GM23338 (cell line): Measurements from ENCODE around the gene SPTA1. TPM values are rescaled to one million over a fixed set of nuclear protein-coding genes. Genes with fewer than 3 reads are reported as not detected.

Source experiments
- ATAC-seq: fragments of 200-7000 bp; cut with Tn5 transposase; 3 replicates; pipeline ENCODE4 v1.9.1; 2020
- DNase-seq: peaks from one replicate; pipeline ENCODE4 v3.0.0-alpha.2; 2015; ENCODE audit warnings: low spot score
- H2AFZ ChIP-seq: fragments of 200-600 bp; sonication (generic); 2 replicates; pipeline ENCODE4 v1.8.0; 2016; ENCODE audit warnings: antibody characterized with exemption, mild to moderate bottlenecking, moderate library complexity
- H3F3A ChIP-seq: fragments of 200-600 bp; sonication (generic); replicated peaks from 2 replicates; pipeline ENCODE4 v1.8.0; 2017; ENCODE audit warnings: antibody characterized with exemption, mixed run types, low read depth
- H3K27ac ChIP-seq: fragments of 200-600 bp; sonication (generic); 2 replicates; pipeline ENCODE4 v1.6.1; 2016; ENCODE audit warnings: low read depth
- H3K27me3 ChIP-seq: fragments of 200-600 bp; sonication (generic); 2 replicates; pipeline ENCODE4 v1.8.0; 2016; ENCODE audit warnings: mild to moderate bottlenecking, mixed run types, moderate library complexity; ENCODE audit not compliant: insufficient read depth
- H3K36me3 ChIP-seq: fragments of 200-600 bp; sonication (generic); 2 replicates; pipeline ENCODE4 v1.8.0; 2016; ENCODE audit warnings: mild to moderate bottlenecking; ENCODE audit not compliant: insufficient read depth
- H3K4me1 ChIP-seq: fragments of 200-600 bp; sonication (generic); 2 replicates; pipeline ENCODE4 v1.8.0; 2016; ENCODE audit warnings: mild to moderate bottlenecking, moderate library complexity; ENCODE audit not compliant: insufficient read depth
- H3K4me2 ChIP-seq: fragments of 200-600 bp; sonication (generic); 2 replicates; pipeline ENCODE4 v1.7.1; 2017; ENCODE audit warnings: mixed run types
- H3K4me3 ChIP-seq: fragments of 200-600 bp; sonication (generic); 2 replicates; pipeline ENCODE4 v1.6.1; 2016; ENCODE audit warnings: mixed run types
- H3K79me2 ChIP-seq: fragments of 200-600 bp; sonication (generic); replicated peaks from 2 replicates; pipeline ENCODE4 v1.8.0; 2017; ENCODE audit warnings: mild to moderate bottlenecking; ENCODE audit not compliant: insufficient read depth
- H3K9me2 ChIP-seq: fragments of 200-600 bp; sonication (generic); 2 replicates; pipeline ENCODE4 v1.8.0; 2017; ENCODE audit not compliant: insufficient read depth
- H4K20me1 ChIP-seq: fragments of 200-600 bp; sonication (generic); replicated peaks from 2 replicates; pipeline ENCODE4 v1.8.0; 2017; ENCODE audit warnings: mild to moderate bottlenecking; ENCODE audit not compliant: insufficient read depth
- H3K27ac Mint-ChIP-seq: 2 replicates; pipeline ENCODE4 v1.8.0; 2020; ENCODE audit warnings: inconsistent platforms, mild to moderate bottlenecking, moderate library complexity, mixed read lengths
- H3K27me3 Mint-ChIP-seq: 3 replicates; pipeline ENCODE4 v1.8.0; 2022; ENCODE audit warnings: low read depth, mild to moderate bottlenecking, moderate library complexity, mixed read lengths, inconsistent platforms; ENCODE audit not compliant: insufficient read depth, poor library complexity
- H3K36me3 Mint-ChIP-seq: 3 replicates; pipeline ENCODE4 v1.8.0; 2021; ENCODE audit warnings: low read depth, mild to moderate bottlenecking, inconsistent platforms, moderate library complexity, mixed read lengths
- H3K4me1 Mint-ChIP-seq: 3 replicates; pipeline ENCODE4 v1.8.0; 2020; ENCODE audit warnings: mild to moderate bottlenecking, inconsistent platforms, mixed read lengths
- H3K4me3 Mint-ChIP-seq: 3 replicates; pipeline ENCODE4 v1.8.0; 2021; ENCODE audit warnings: moderate library complexity, mild to moderate bottlenecking, inconsistent platforms, mixed read lengths
- H3K9me3 Mint-ChIP-seq: 3 replicates; pipeline ENCODE4 v1.8.0; 2020; ENCODE audit warnings: moderate library complexity, mild to moderate bottlenecking, inconsistent platforms, mixed read lengths
- CREB1 ChIP-seq: fragments of 250-450 bp; sonication (Bioruptor Pico); IDR thresholded peaks from 2 replicates; pipeline ENCODE4 v1.5.0; 2020; ENCODE audit warnings: low read depth, mild to moderate bottlenecking, moderate library complexity
- CTCF ChIP-seq, 2 experiments: fragments of 200-600 bp in 1 of 2; sonication (generic) in 1 of 2; conservative IDR thresholded peaks; 2 replicates each; pipeline versions ENCODE4 v1.5.1 to v1.6.1; 2016 to 2017; ENCODE audit warnings: antibody characterized with exemption in 2 of 2, low read depth in 2 of 2, mild to moderate bottlenecking in 2 of 2, moderate library complexity in 1 of 2
- ETS1 ChIP-seq: IDR thresholded peaks from 2 replicates; pipeline ENCODE4 v1.6.1; 2016; ENCODE audit warnings: antibody characterized with exemption
- EZH2 ChIP-seq: fragments of 200-600 bp; sonication (generic); IDR thresholded peaks from one replicate; pipeline ENCODE4 v1.8.0; 2017; ENCODE audit warnings: antibody characterized with exemption, mild to moderate bottlenecking, low read depth; ENCODE audit not compliant: unreplicated experiment
- EZH2phosphoT487 ChIP-seq: fragments of 200-600 bp; sonication (generic); IDR thresholded peaks from one replicate; pipeline ENCODE4 v1.8.1; 2018; ENCODE audit warnings: antibody characterized with exemption; ENCODE audit not compliant: unreplicated experiment
- JUNB ChIP-seq: IDR thresholded peaks from one replicate; pipeline ENCODE4 v1.6.1; 2016; ENCODE audit warnings: antibody characterized with exemption; ENCODE audit not compliant: unreplicated experiment
- REST ChIP-seq: IDR thresholded peaks from one replicate; pipeline ENCODE4 v1.6.1; 2018; ENCODE audit warnings: antibody characterized with exemption; ENCODE audit not compliant: unreplicated experiment
- STAT1 ChIP-seq: IDR thresholded peaks from one replicate; pipeline ENCODE4 v1.6.1; 2016; ENCODE audit warnings: antibody characterized with exemption; ENCODE audit not compliant: unreplicated experiment
- ZNF114 ChIP-seq: fragments of 250-450 bp; sonication (Bioruptor Pico); IDR thresholded peaks from 2 replicates; pipeline ENCODE4 v1.5.0; 2020; ENCODE audit warnings: mild to moderate bottlenecking, moderate library complexity
- ZNF331 ChIP-seq: fragments of 250-450 bp; sonication (Bioruptor Pico); IDR thresholded peaks from 2 replicates; pipeline ENCODE4 v1.5.0; 2020; ENCODE audit warnings: low read depth, mild to moderate bottlenecking, moderate library complexity
- polyA plus RNA-seq: library from polyadenylated mRNA; unstranded; fragments of >200 nt; fragmentation: Nextera tagmentation; extraction: Ambion mirVana; gene quantifications from 2 replicates; pipeline ENCODE4 v1.2.1, GENCODE V29; 2016
- total RNA-seq: library from RNA; depleted of rRNA; stranded (reverse); fragments of >200 nt; shearing (Covaris generic); gene quantifications from 2 replicates; pipeline ENCODE4 v1.2.3, GENCODE V29; 2014

SPTA1 gene
- total and polyA plus RNA-seq, 2 experiments from 2014 or later, result not detected

- no peak overlapping the region for H2AFZ ChIP-seq
- H3K79me2 ChIP-seq, result no peaks in the 10 kb centered on the region
- Mint-ChIP-seq H3K4me1 (no peaks in the 10 kb centered on the region), H3K36me3 (no peaks in the 10 kb centered on the region), H3K4me3 (no peak overlapping the region), H3K27me3 (no peaks in the 10 kb centered on the region), H3K27ac (no peak overlapping the region), H3K9me3 (no peaks in the 10 kb centered on the region)
- no peaks in the 10 kb centered on the region for H3K4me1 ChIP-seq
- no peak for TF ChIP-seq CREB1 (CRISPR knock-in tag)
- peak in 1 of 2 experiments; percentile 45; a peak in 3 of 4 replicates for TF ChIP-seq CTCF (conservative IDR thresholded peaks at IDR 0.05; ENCODE audit: low read depth in 2 of 2)
- no peak for TF ChIP-seq ZNF331 (CRISPR knock-in tag)
- no peak for TF ChIP-seq STAT1
- no peak for TF ChIP-seq REST
- no peak for TF ChIP-seq JUNB
- no peak for TF ChIP-seq ETS1
- TF ChIP-seq ZNF114 (CRISPR knock-in tag), result no peak
- no peak for TF ChIP-seq EZH2
- 0 out of 2 replicates have a peak, but pooled peaks cover 5% of the 10 kb centered on the region for H3K9me2 ChIP-seq
- H3F3A ChIP-seq, result no peaks in the 10 kb centered on the region
- H3K4me2 ChIP-seq, result no peak overlapping the region
- H3K4me3 ChIP-seq, result no peak overlapping the region
- H3K36me3 ChIP-seq, result no peaks in the 10 kb centered on the region
- DNase-seq (peak; percentile 33), ATAC-seq (no peak)
- H3K27ac ChIP-seq, result no peak overlapping the region
- no peaks in the 10 kb centered on the region for H3K27me3 ChIP-seq
- no peaks in the 10 kb centered on the region for H4K20me1 ChIP-seq
These were observed 37.5 kb downstream of the SPTA1 start for GRCh38 chr1:158649052-158649451.

- Mint-ChIP-seq H3K27ac (no peak overlapping the region), H3K4me1 (no peaks in the 10 kb centered on the region), H3K9me3 (no peaks in the 10 kb centered on the region), H3K27me3 (no peaks in the 10 kb centered on the region), H3K36me3 (no peaks in the 10 kb centered on the region), H3K4me3 (no peak overlapping the region)
- no peak overlapping the region for H3K27ac ChIP-seq
- no peaks in the 10 kb centered on the region for H3K27me3 ChIP-seq
- DNase-seq, result no peak
- no peaks in the 10 kb centered on the region for H4K20me1 ChIP-seq
- H3K4me1 ChIP-seq, result no peaks in the 10 kb centered on the region
- H2AFZ ChIP-seq, result no peak overlapping the region
- 0 out of 2 replicates have a peak, but pooled peaks cover 5% of the 10 kb centered on the region for H3K9me2 ChIP-seq
- no peak overlapping the region for H3K4me2 ChIP-seq
- H3K79me2 ChIP-seq, result no peaks in the 10 kb centered on the region
- H3K36me3 ChIP-seq, result no peaks in the 10 kb centered on the region
- H3F3A ChIP-seq, result no peaks in the 10 kb centered on the region
- no peak for ATAC-seq
- no peak overlapping the region for H3K4me3 ChIP-seq
- TF ChIP-seq CTCF (conservative IDR thresholded peaks at IDR 0.05; ENCODE audit: low read depth in 2 of 2) (no peak), STAT1 (no peak), EZH2phosphoT487 (no peak)
These were observed 40.0 kb downstream of the SPTA1 start for GRCh38 chr1:158646465-158646864.
